CD4-positive, alpha-beta memory T cell (primary cell): Measurements from ENCODE around the gene NOTCH1. TPM values are rescaled to one million over a fixed set of nuclear protein-coding genes. Genes with fewer than 3 reads are reported as not detected.
A peak's percentile ranks its signal among the peaks of the same experiment; 100 is the strongest.

Source experiments
- CTCF ChIA-PET: fragments of 350-600 bp; sonication (Branson Sonifier 250); formaldehyde crosslinking; loops from one replicate; lab custom pipeline; 2021; ENCODE audit warnings: inconsistent platforms; ENCODE audit not compliant: partially characterized antibody; lab: Charles Lee
- POLR2A ChIA-PET: fragments of 350-600 bp; sonication (Branson Sonifier 250); formaldehyde crosslinking; loops from one replicate; lab custom pipeline; 2021; ENCODE audit not compliant: partially characterized antibody; lab: Charles Lee
- DNase-seq, 5 donors: peaks; one replicate each; pipeline versions ENCODE4 v3.0.0 to v3.0.0-alpha.2; 2020 to 2022; ENCODE audit warnings: mixed read lengths in 1 of 5
- H3K27ac ChIP-seq: one replicate; pipeline ENCODE4 v1.7.0; 2013; ENCODE audit warnings: low read depth, low read length
- H3K27me3 ChIP-seq: 2 replicates; pipeline ENCODE4 v1.7.0; 2013; ENCODE audit warnings: mild to moderate bottlenecking, low read length, moderate library complexity; ENCODE audit not compliant: insufficient read depth
- H3K36me3 ChIP-seq: 2 replicates; pipeline ENCODE4 v1.7.0; 2013; ENCODE audit warnings: mild to moderate bottlenecking, low read length, moderate library complexity; ENCODE audit not compliant: insufficient read depth
- H3K4me1 ChIP-seq: 2 replicates; pipeline ENCODE4 v1.7.0; 2013; ENCODE audit warnings: mild to moderate bottlenecking, low read length, moderate library complexity; ENCODE audit not compliant: insufficient read depth
- H3K4me3 ChIP-seq, 2 donors: one replicate each; pipeline ENCODE4 v1.7.0; 2013; ENCODE audit warnings: low read length in 2 of 2, mild to moderate bottlenecking in 1 of 2
- H3K9me3 ChIP-seq, 2 donors: one replicate each; pipeline ENCODE4 v1.7.0; 2013; ENCODE audit warnings: low read length in 2 of 2, control low read depth in 1 of 2; ENCODE audit not compliant: control insufficient read depth in 1 of 2
- H3K27ac Mint-ChIP-seq, 7 donors: one replicate each; pipeline ENCODE4 v1.8.0; 2020 to 2021; ENCODE audit warnings: mixed read lengths in 7 of 7, mild to moderate bottlenecking in 6 of 7, inconsistent platforms in 3 of 7, moderate library complexity in 3 of 7
- H3K27me3 Mint-ChIP-seq, 2 donors: one replicate each; pipeline ENCODE4 v1.8.0; 2020 to 2021; ENCODE audit warnings: mixed read lengths in 2 of 2
- H3K36me3 Mint-ChIP-seq, 2 donors: one replicate each; pipeline ENCODE4 v1.8.0; 2020 to 2021; ENCODE audit warnings: mixed read lengths in 2 of 2, inconsistent platforms in 1 of 2, mild to moderate bottlenecking in 1 of 2
- H3K4me1 Mint-ChIP-seq, 4 donors: one replicate each; pipeline ENCODE4 v1.8.0; 2020 to 2021; ENCODE audit warnings: mixed read lengths in 4 of 4, mild to moderate bottlenecking in 1 of 4
- H3K4me3 Mint-ChIP-seq, 8 donors: one replicate each; pipeline ENCODE4 v1.8.0; 2020 to 2021; ENCODE audit warnings: mixed read lengths in 8 of 8, mild to moderate bottlenecking in 7 of 8, moderate library complexity in 6 of 8, inconsistent platforms in 3 of 8
- H3K9me3 Mint-ChIP-seq, 8 donors: one replicate each; pipeline ENCODE4 v1.8.0; 2020 to 2021; ENCODE audit warnings: mixed read lengths in 8 of 8, mild to moderate bottlenecking in 5 of 8, inconsistent platforms in 3 of 8, moderate library complexity in 1 of 8
- intact Hi-C: fragments of 100-400 bp; cut with micrococcal nuclease; formaldehyde crosslinking; loops from one replicate; pipeline ENCODE4 v1.15.1; 2023
- polyA plus RNA-seq, 2 donors: library from polyadenylated mRNA; unstranded; fragments of 300-500 nt; fragmentation: Illumina TruSeq; gene quantifications; one replicate each; pipeline ENCODE4 v1.2.3, GENCODE V29; 2021
- total RNA-seq, 2 experiments: library from RNA; stranded (reverse); gene quantifications; one replicate each; pipeline ENCODE4 v1.2.3, GENCODE V29; 2021

Gene NOTCH1
- total and polyA plus RNA-seq, 4 experiments from 2014 or later, result 6.0 to 45.4 (median 43.0) TPM; not detected in 1

GRCh38 chr9:136588663-136589464, 43.0 kb upstream of the NOTCH1 start:
- no peaks in the 10 kb centered on the region for H3K27me3 ChIP-seq
- ChIA-PET CTCF (interaction anchor here (1.5 kb wide), 1 partner anchor 100 kb away, joined by 4 read pairs; no protein-coding TSS in a partner anchor), POLR2A (interaction anchor here (0.7 kb wide), 1 partner anchor 55 kb away, joined by 3 read pairs; no protein-coding TSS in a partner anchor)
- intact Hi-C loops, result no loop called here
- Mint-ChIP-seq H3K4me3 (peak overlapping the region in 2 of 8 donors; percentile 24 to 45), H3K4me1 (peaks cover 3 to 14% (median 7%) of the 10 kb centered on the region in 4 donors), H3K36me3 (no peaks in the 10 kb centered on the region), H3K9me3 (no peaks in the 10 kb centered on the region), H3K27me3 (peaks cover 0 to 5% of the 10 kb centered on the region in 2 donors), H3K27ac (peak overlapping the region in 2 of 7 donors; percentile 24 to 36)
- H3K4me3 ChIP-seq, result no peak overlapping the region
- H3K36me3 ChIP-seq, result no peaks in the 10 kb centered on the region
- peaks cover 12% of the 10 kb centered on the region for H3K4me1 ChIP-seq
- no peaks in the 10 kb centered on the region for H3K9me3 ChIP-seq
- no peak overlapping the region for H3K27ac ChIP-seq
- no peak for DNase-seq

DNA sequence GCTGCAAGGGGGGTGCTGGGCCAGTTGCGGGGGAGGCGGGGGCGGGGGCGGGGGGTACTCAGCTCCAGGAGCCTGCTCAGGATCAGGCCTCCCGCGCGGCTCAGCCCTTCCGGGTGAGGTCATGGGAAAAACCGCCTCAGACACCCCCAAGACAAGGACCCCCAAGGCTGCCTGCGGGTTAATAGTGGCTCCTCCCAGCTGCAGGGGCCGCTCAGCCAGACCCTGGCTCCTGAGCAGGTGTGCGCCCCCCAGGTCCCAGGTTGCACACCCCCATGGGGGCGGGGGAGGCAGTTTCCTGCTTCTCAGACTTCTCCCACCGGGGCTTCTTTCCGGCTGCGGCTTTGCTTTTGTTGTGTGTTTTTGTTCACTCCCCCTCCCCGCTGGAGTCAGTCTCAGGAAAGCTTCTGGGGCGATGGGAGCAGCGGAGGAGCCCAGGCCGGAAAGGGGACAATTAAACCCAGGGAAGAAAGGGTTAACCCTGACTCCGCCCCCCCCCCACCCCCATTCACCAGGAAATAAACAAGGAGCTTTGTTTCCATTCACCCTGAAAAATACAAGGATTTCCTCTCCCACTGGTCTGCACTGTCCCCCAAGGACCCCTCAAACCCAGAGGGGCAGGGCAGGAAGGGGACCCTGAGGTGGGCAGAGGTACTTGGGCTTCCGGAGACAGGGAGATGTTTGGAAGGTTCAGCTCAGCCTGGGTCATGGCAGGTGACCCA, 42.3 kb upstream of the NOTCH1 start:
- H3K9me3 Mint-ChIP-seq, result no peaks in the 10 kb centered on the region

DNA sequence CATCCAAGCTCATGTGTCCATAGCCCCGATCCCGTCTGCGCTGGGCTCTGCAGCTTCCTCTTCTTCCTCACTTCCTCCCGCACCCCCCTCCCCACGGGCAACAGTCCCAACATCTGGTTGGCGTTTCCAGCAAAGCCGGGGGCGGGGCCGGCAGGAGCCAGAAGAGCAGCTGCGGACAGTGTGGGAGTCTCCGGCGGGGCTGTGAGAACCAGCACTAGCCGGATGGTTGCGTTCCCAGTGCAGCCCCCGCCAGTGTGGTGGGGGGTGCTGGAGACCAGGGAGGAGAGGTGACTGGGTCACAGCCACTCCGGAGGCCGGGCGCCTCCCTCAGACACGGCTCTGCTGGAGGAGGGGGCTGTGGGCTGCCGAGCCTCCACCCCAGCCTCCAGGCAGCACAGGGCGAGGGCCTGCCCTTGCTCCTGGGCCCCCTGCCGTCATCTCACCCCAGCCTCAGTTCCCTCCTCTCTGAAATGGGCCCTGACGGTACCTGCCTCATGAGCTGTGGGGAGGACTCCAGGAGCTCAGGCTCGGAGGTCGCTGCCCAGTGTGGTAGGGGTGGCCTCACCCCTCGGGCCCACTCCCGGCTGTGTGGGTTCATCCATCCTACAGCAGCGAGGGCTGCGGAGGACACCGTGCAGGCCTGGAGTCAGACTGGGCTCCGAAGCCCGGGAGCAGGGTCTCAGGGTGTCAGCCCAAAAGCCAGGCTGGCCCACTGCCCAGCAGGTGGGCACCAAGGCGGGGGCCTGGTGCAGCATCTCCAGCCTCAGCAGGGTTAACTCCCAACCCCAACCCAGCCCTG, 41.5 kb upstream of the NOTCH1 start:
- peaks cover 0 to 2% of the 10 kb centered on the region in 2 donors for H3K27me3 Mint-ChIP-seq
- no peaks in the 10 kb centered on the region for H3K36me3 Mint-ChIP-seq
- peaks cover 3 to 14% (median 7%) of the 10 kb centered on the region in 4 donors for H3K4me1 Mint-ChIP-seq
- no peaks in the 10 kb centered on the region for H3K9me3 Mint-ChIP-seq
- intact Hi-C loops, result no loop called here
- no peak overlapping the region for H3K27ac ChIP-seq
- no peaks in the 10 kb centered on the region for H3K27me3 ChIP-seq
- H3K4me3 ChIP-seq, result no peak overlapping the region
- H3K4me3 Mint-ChIP-seq, result no peak overlapping the region
- no peaks in the 10 kb centered on the region for H3K9me3 ChIP-seq
- H3K4me1 ChIP-seq, result peaks cover 12% of the 10 kb centered on the region
- POLR2A ChIA-PET, result no interaction called here
- CTCF ChIA-PET, result interaction anchor here (1.5 kb wide), 1 partner anchor 99 kb away, joined by 4 read pairs; no protein-coding TSS in a partner anchor
- no peak overlapping the region for H3K27ac Mint-ChIP-seq
- no peak for DNase-seq
- H3K36me3 ChIP-seq, result no peaks in the 10 kb centered on the region

More for the DNA sequence above, 42.3 kb upstream of the NOTCH1 start:
- no peak overlapping the region for H3K4me3 ChIP-seq
- peaks cover 12% of the 10 kb centered on the region for H3K4me1 ChIP-seq
- Mint-ChIP-seq H3K4me3 (peak overlapping the region in 1 of 8 donors; percentile 61), H3K27ac (no peak overlapping the region), H3K27me3 (peaks cover 0 to 4% of the 10 kb centered on the region in 2 donors), H3K36me3 (no peaks in the 10 kb centered on the region), H3K4me1 (peaks cover 3 to 14% (median 7%) of the 10 kb centered on the region in 4 donors)
- H3K9me3 ChIP-seq, result no peaks in the 10 kb centered on the region
- intact Hi-C loops, result no loop called here
- H3K27ac ChIP-seq, result no peak overlapping the region
- H3K36me3 ChIP-seq, result no peaks in the 10 kb centered on the region
- no peaks in the 10 kb centered on the region for H3K27me3 ChIP-seq
- DNase-seq, result no peak
- ChIA-PET CTCF (interaction anchor here (1.5 kb wide), 1 partner anchor 100 kb away, joined by 4 read pairs; no protein-coding TSS in a partner anchor), POLR2A (interaction anchor here (0.7 kb wide), 1 partner anchor 54 kb away, joined by 3 read pairs; no protein-coding TSS in a partner anchor)

DNA sequence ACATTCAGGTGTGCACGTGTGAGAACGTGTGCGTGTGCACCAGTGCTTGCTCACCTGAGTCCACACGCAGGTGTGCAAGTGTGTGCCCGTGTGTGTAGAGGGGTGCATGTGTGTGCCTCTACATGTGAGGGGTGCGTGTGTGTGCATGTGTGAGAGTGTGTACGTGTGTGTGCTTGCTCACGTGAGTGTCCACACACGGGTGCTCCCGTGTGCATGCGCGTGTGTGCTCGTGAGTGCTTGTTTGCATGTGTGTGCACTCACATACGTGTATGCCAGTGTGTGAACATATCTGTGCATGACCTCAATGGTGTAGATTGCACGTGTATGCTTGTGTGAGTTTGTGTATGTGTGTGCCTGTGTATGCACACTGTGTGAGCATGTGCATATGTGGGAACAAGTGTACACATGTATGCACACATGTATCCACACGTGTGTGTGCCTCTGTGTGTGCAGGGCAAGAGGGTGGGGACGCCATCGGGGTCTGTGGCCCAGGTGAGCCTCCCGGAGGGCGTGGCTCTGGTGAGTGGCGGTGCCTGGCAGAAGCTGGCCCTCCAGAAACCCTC, 40.6 kb upstream of the NOTCH1 start:
- no peak overlapping the region for H3K27ac Mint-ChIP-seq
- ChIA-PET CTCF (no interaction called here), POLR2A (no interaction called here)
- Histone ChIP-seq H3K4me1 (peaks cover 12% of the 10 kb centered on the region), H3K27me3 (no peaks in the 10 kb centered on the region), H3K4me3 (no peak overlapping the region), H3K36me3 (no peaks in the 10 kb centered on the region), H3K9me3 (no peaks in the 10 kb centered on the region), H3K27ac (no peak overlapping the region)
- no peaks in the 10 kb centered on the region for H3K9me3 Mint-ChIP-seq
- H3K4me1 Mint-ChIP-seq, result peaks cover 3 to 14% (median 7%) of the 10 kb centered on the region in 4 donors
- H3K36me3 Mint-ChIP-seq, result no peaks in the 10 kb centered on the region
- H3K27me3 Mint-ChIP-seq, result peaks cover 0 to 2% of the 10 kb centered on the region in 2 donors
- intact Hi-C loops, result no loop called here
- no peak for DNase-seq
- no peak overlapping the region for H3K4me3 Mint-ChIP-seq

GRCh38 chr9:136585531-136586120, 39.8 kb upstream of the NOTCH1 start:
- no peaks in the 10 kb centered on the region for H3K9me3 ChIP-seq
- peaks cover 12% of the 10 kb centered on the region for H3K4me1 ChIP-seq
- peaks cover 3 to 14% (median 7%) of the 10 kb centered on the region in 4 donors for H3K4me1 Mint-ChIP-seq
- H3K36me3 Mint-ChIP-seq, result no peaks in the 10 kb centered on the region
- no peaks in the 10 kb centered on the region for H3K36me3 ChIP-seq
- no peak for DNase-seq
- no peaks in the 10 kb centered on the region for H3K9me3 Mint-ChIP-seq
- no peak overlapping the region for H3K4me3 Mint-ChIP-seq
- H3K27ac ChIP-seq, result no peak overlapping the region
- H3K27ac Mint-ChIP-seq, result no peak overlapping the region
- H3K27me3 ChIP-seq, result no peaks in the 10 kb centered on the region
- ChIA-PET POLR2A (no interaction called here), CTCF (no interaction called here)
- intact Hi-C loops, result no loop called here
- peaks cover 0 to 2% of the 10 kb centered on the region in 2 donors for H3K27me3 Mint-ChIP-seq
- H3K4me3 ChIP-seq, result no peak overlapping the region

DNA sequence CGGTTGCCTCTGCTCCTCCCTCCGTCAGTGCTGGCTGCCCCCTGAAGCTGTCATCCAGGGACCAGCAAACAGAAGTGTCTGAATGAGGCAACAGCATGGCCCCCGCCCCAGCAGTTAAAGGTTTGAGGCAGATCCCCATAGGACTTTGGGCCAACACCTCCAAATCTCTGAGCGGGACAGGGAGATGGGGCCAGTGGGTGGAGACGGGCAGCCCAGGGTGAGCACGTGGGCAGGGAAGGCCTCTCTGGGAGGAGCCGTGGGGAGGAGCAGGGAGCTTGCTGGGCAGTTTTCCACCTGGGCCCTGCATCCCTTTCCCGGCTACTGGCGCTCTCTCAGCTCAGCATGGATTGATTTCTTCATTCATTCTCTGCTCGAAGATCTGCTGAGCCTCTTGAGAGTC, 39.1 kb upstream of the NOTCH1 start:
- intact Hi-C loops, result no loop called here
- H3K4me3 ChIP-seq, result no peak overlapping the region
- H3K4me3 Mint-ChIP-seq, result no peak overlapping the region
- H3K27ac ChIP-seq, result no peak overlapping the region
- POLR2A ChIA-PET, result no interaction called here
- no peaks in the 10 kb centered on the region for H3K9me3 ChIP-seq
- CTCF ChIA-PET, result no interaction called here
- H3K27ac Mint-ChIP-seq, result no peak overlapping the region
- no peaks in the 10 kb centered on the region for H3K36me3 ChIP-seq
- H3K9me3 Mint-ChIP-seq, result no peaks in the 10 kb centered on the region
- H3K27me3 Mint-ChIP-seq, result peaks cover 0 to 2% of the 10 kb centered on the region in 2 donors
- H3K4me1 ChIP-seq, result peaks cover 12% of the 10 kb centered on the region
- peaks cover 3 to 15% (median 7%) of the 10 kb centered on the region in 4 donors for H3K4me1 Mint-ChIP-seq
- DNase-seq, result no peak
- H3K36me3 Mint-ChIP-seq, result no peaks in the 10 kb centered on the region
- H3K27me3 ChIP-seq, result no peaks in the 10 kb centered on the region
